Calu3 (cell line): ENCODE results near the gene FAM76B. TPM values are rescaled to one million over a fixed set of nuclear protein-coding genes. Genes with fewer than 3 reads are reported as not detected.

Experiments
- BruUV-seq: library from RNA; stranded (reverse); fragments of 400-500 nt; replicated peaks from 2 replicates; lab custom pipeline; 2021; lab: Mats Ljungman, UMichigan
- CTCF ChIA-PET: fragments of 300-600 bp; sonication (Branson Sonifier 250); formaldehyde crosslinking; loops from one replicate; lab custom pipeline; 2022; ENCODE audit warnings: antibody characterized with exemption; lab: Charles Lee
- DNase-seq: peaks from one replicate; pipeline ENCODE4 v3.0.0; 2022
- H3K27ac Mint-ChIP-seq: one replicate; pipeline ENCODE4 v1.8.0; 2022; ENCODE audit warnings: mixed read lengths; ENCODE audit not compliant: unreplicated experiment
- H3K27me3 Mint-ChIP-seq: one replicate; pipeline ENCODE4 v1.8.0; 2022; ENCODE audit warnings: mixed read lengths; ENCODE audit not compliant: unreplicated experiment
- H3K36me3 Mint-ChIP-seq: one replicate; pipeline ENCODE4 v1.8.0; 2022; ENCODE audit warnings: mild to moderate bottlenecking, moderate library complexity, mixed read lengths; ENCODE audit not compliant: insufficient read depth, unreplicated experiment
- H3K4me1 Mint-ChIP-seq: one replicate; pipeline ENCODE4 v1.8.0; 2022; ENCODE audit warnings: mild to moderate bottlenecking, low read depth, mixed read lengths; ENCODE audit not compliant: unreplicated experiment
- H3K4me3 Mint-ChIP-seq: one replicate; pipeline ENCODE4 v1.8.0; 2022; ENCODE audit warnings: mild to moderate bottlenecking, low read depth, moderate library complexity, mixed read lengths; ENCODE audit not compliant: unreplicated experiment
- H3K9me3 Mint-ChIP-seq: one replicate; pipeline ENCODE4 v1.8.0; 2022; ENCODE audit warnings: low read depth, mixed read lengths; ENCODE audit not compliant: unreplicated experiment
- intact Hi-C: fragments of 100-400 bp; cut with micrococcal nuclease; formaldehyde crosslinking; loops from one replicate; pipeline ENCODE4 v1.10.0; 2022; ENCODE audit not compliant: unreplicated experiment
- total RNA-seq: library from RNA; stranded (reverse); gene quantifications from 2 replicates; pipeline ENCODE4 v1.2.3, GENCODE V29; 2022
- TF ChIP-seq, protein P1 (sequence below): fragments of 200-600 bp; IDR thresholded peaks from one replicate; pipeline ENCODE4 v1.8.0; 2022; ENCODE audit warnings: antibody characterized with exemption; ENCODE audit not compliant: unreplicated experiment

FAM76B gene
- total RNA-seq, 1 experiment from 2014 or later = 20.4 TPM

GRCh38 chr11:95832763-95833162, 43.2 kb upstream of the FAM76B start:
- Mint-ChIP-seq H3K36me3 (peaks cover 42% of the 10 kb centered on the region), H3K9me3 (no peaks in the 10 kb centered on the region), H3K4me1 (peaks cover 25% of the 10 kb centered on the region), H3K27me3 (no peaks in the 10 kb centered on the region), H3K27ac (no peak overlapping the region), H3K4me3 (no peak overlapping the region)
- intact Hi-C loops = no loop called here
- no peak for DNase-seq
- CTCF ChIA-PET = no interaction called here
- TF ChIP-seq, protein P1, sequence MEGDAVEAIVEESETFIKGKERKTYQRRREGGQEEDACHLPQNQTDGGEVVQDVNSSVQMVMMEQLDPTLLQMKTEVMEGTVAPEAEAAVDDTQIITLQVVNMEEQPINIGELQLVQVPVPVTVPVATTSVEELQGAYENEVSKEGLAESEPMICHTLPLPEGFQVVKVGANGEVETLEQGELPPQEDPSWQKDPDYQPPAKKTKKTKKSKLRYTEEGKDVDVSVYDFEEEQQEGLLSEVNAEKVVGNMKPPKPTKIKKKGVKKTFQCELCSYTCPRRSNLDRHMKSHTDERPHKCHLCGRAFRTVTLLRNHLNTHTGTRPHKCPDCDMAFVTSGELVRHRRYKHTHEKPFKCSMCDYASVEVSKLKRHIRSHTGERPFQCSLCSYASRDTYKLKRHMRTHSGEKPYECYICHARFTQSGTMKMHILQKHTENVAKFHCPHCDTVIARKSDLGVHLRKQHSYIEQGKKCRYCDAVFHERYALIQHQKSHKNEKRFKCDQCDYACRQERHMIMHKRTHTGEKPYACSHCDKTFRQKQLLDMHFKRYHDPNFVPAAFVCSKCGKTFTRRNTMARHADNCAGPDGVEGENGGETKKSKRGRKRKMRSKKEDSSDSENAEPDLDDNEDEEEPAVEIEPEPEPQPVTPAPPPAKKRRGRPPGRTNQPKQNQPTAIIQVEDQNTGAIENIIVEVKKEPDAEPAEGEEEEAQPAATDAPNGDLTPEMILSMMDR = no peak
- BruUV-seq = no TSS peak

DNA sequence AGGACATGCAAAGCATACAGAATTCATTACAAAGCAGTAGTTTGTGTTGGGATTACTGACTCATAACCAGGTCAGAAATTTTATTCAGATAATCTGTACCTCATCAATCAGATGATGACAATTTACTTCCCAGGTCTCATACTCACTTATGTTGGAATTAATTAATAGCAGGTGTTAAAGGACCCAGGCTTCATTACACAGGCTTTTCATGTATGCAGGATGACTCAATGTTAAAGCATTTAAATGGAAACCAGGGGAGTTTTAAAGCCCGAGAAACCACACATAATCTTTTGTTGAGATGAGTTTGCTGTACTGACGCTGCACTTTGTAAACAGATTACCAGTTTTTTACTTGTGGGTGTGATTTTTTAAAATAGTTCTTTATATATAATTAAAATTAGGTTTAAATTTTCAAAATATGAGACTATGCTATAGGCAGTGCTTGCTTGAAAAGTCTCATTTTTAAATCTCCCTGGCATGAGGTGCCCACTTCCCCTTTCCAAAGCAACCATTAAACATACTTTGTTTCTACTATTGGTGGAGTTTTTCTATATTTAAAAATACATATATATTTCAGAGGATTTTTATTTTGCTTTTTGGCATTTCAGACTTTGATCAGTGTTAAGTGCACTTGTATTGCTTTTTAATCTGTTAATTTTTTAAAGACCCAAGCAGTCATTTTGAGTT, 41.8 kb upstream of the FAM76B start:
- intact Hi-C loops = no loop called here
- peaks cover 25% of the 10 kb centered on the region for H3K4me1 Mint-ChIP-seq
- TSS peak; percentile 48 for BruUV-seq
- H3K4me3 Mint-ChIP-seq = no peak overlapping the region
- H3K36me3 Mint-ChIP-seq = peaks cover 41% of the 10 kb centered on the region
- DNase-seq = no peak
- CTCF ChIA-PET = no interaction called here
- no peak overlapping the region for H3K27ac Mint-ChIP-seq
- TF ChIP-seq, protein P1 = no peak
- H3K9me3 Mint-ChIP-seq = no peaks in the 10 kb centered on the region
- no peaks in the 10 kb centered on the region for H3K27me3 Mint-ChIP-seq

- Mint-ChIP-seq H3K4me3 (no peak overlapping the region), H3K4me1 (peaks cover 25% of the 10 kb centered on the region), H3K36me3 (peaks cover 42% of the 10 kb centered on the region), H3K9me3 (no peaks in the 10 kb centered on the region), H3K27me3 (no peaks in the 10 kb centered on the region), H3K27ac (no peak overlapping the region)
- no TSS peak for BruUV-seq
- CTCF ChIA-PET = interaction anchor here (0.6 kb wide), 1 partner anchor 595 kb away, joined by 5 read pairs; no protein-coding TSS in a partner anchor
- DNase-seq = no peak
- intact Hi-C loops = no loop called here
- TF ChIP-seq, protein P1 = no peak
Observed at GRCh38 chr11:95829580-95830259, 40.1 kb upstream of the FAM76B start.

DNA sequence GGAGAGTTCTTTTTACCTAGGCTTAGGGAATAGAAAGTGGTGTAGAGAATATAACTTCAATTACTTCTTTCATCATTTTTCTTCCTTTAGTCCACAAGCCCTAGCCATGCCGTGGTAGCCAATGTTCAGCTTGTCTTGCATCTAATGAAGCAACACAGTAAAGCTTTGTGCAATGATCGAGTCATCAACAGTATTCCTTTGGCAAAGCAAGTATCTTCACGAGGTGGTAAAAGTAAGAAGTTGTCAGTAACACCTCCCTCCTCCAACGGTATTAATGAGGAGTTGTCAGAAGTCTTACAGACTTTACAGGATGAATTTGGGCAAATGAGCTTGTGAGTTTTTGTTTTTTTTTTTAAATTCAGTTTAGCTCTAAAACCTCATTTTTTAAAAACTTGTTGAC, 38.1 kb upstream of the FAM76B start:
- TF ChIP-seq, protein P1 = no peak
- CTCF ChIA-PET = interaction anchor here (0.6 kb wide), 1 partner anchor 220 kb away, joined by 5 read pairs; no protein-coding TSS in a partner anchor
- DNase-seq = no peak
- Mint-ChIP-seq H3K9me3 (no peaks in the 10 kb centered on the region), H3K36me3 (peaks cover 31% of the 10 kb centered on the region), H3K4me3 (no peak overlapping the region), H3K4me1 (peaks cover 20% of the 10 kb centered on the region), H3K27me3 (no peaks in the 10 kb centered on the region), H3K27ac (no peak overlapping the region)
- intact Hi-C loops = no loop called here
- no TSS peak for BruUV-seq
